Loucy (cell line): ENCODE measurements around the gene CRYBG2.

Source experiments
- CTCF ChIP-seq: fragments of 200-600 bp; sonication (generic); conservative IDR thresholded peaks from 2 replicates; pipeline ENCODE4 v1.5.1; 2014; ENCODE audit warnings: mild to moderate bottlenecking, antibody characterized with exemption, low read length
- EZH2phosphoT487 ChIP-seq: fragments of 200-600 bp; IDR thresholded peaks from 2 replicates; pipeline ENCODE4 v1.6.1; 2018; ENCODE audit warnings: antibody characterized with exemption, mild to moderate bottlenecking, moderate library complexity, borderline replicate concordance

GRCh38 chr1:26351590-26352337 lies 2.2 kb downstream of the CRYBG2 start:
- TF ChIP-seq CTCF: no peak
- no peak for TF ChIP-seq EZH2phosphoT487
